GM18498 (cell line): Measurements from ENCODE around the gene CHCHD1.
"Not testable (repeated sequence)": the region's sequence is repeated elsewhere in the genome, so short reads cannot be mapped to it uniquely, and the experiment has no call there.

Experiments used
- ATAC-seq: cut with Tn5 transposase; IDR thresholded peaks from one replicate; pipeline ENCODE4 v1.9.1; 2021; ENCODE audit warnings: mild to moderate bottlenecking, moderate library complexity; ENCODE audit not compliant: unreplicated experiment

Gene CHCHD1

DNA sequence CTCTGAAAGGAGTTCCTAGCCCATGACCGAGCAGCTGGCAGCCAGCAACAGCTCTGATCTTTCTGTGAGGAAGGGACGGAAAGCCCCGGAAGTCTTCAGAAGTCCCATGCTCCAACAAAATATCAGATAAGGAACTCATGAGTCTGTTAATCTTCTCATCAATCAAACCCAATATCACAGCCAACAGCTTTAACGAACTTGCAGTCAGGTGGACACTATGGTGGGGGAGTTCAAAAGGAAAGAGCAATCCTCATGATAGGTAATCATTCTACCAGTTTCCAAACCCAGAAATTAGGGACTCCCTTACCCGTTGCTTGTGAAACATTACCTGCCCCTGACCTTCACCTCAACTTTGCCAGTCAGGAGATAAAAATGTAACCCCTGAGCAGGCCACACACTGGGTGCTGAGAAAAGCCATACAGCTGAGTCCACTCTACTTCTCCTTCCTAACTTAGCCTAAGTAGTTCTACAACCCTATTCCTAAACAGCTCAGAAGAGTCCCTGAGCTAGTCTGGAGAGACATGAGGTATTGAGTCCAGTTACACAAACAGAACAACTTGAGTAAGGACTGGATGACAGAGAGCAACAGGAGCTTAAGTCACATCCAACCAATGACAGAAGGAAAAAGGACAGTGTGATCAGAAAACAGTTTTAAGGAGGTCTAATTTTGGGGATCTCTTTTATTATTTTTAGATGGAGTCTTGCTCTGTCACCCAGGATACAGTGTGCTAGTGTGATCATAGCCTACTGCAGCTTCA is 27.4 kb downstream of the CHCHD1 start:
- ATAC-seq = no peak

DNA sequence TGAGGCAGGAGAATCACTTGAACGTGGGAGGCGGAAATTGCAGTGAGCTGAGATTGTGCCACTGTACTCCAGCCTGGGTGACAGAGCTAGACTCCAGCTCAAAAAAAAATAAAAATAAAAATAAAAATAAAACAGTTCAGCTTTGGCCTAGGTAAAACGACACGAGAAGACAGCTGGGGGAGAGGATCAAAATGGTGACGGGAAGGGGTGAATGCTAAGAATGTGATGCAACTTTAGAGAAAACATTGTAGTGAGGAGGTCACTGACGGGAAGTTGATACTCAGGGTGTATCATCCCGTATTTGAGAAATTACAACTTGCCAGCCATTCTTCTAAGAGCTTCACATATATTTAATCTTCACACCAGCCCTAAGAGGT is 28.5 kb downstream of the CHCHD1 start:
- ATAC-seq = no peak

DNA sequence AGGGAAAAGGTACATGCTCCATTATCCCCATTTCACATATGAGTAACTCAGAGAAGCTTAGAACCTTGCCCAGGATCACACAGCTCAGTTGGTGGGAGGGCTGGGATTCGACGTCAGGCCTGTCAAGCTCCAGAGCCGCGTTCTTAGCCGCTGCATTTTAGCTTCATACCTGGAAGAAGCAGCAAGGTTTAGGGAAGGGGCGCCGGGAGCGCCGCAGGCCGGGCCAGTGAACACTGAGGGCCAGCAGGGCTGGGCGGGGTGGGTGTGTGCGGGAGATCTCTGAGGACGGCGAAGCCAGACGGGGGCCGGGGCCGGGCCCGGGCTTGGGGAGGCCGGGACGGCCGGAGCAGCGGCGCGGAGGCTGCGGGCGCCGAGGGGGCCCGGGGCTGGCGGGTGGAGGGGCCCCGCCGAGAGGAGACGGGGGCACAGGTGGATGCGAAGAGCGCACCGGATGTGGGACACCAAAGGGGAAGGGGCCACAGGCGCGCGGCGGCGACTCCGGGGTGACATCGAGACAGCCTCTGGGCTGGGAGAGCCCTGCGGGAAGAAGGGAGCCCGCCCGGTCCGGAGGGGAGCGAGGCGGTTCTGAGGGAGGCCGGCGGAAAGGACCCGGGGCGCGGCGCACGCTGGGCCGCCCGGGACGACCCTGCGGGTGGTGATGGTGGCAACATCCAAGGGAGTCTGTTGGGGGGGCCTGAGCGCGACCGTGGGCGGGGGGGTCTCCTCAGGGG is 29.1 kb downstream of the CHCHD1 start:
- ATAC-seq = peak; percentile 30

DNA sequence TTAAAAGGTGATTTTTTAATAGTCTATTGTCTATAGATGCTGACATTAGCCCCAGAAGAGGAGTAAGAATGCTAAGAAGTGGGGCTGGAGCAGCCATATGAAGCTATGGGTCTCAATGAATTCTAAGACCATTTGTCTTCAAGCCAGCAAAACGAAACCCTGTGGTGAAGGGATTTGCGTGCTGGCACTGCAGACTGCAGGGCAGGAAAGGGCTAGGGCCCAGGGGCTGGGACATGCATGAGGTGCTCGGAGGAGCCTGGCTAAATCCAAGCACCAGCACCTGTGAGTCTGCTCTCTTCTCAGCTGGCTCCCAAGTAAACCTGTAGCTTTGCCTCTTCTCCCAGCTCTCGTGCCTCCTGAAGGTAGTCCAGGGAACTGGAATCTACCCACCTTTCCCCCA is 30.8 kb downstream of the CHCHD1 start:
- ATAC-seq = no peak

DNA sequence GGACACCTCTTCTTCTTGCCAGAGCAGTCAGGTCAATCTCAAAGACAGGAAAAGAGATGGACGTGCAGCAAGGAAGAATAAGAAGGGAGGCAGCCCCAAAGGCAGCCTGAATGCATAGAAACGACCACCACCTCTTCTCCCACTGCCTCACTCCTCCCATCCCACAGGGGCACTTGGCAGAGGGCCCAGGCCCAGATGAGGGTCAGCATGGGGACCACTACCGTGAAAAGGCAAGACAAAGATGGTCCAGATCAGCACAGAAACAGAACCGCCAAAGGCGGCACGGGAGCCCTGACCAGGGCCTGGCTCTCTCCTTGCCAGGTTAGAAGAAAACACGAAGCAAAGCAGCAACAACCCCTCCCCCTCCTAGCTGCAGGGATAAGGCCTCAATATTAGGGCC is 31.5 kb downstream of the CHCHD1 start:
- no peak for ATAC-seq

DNA sequence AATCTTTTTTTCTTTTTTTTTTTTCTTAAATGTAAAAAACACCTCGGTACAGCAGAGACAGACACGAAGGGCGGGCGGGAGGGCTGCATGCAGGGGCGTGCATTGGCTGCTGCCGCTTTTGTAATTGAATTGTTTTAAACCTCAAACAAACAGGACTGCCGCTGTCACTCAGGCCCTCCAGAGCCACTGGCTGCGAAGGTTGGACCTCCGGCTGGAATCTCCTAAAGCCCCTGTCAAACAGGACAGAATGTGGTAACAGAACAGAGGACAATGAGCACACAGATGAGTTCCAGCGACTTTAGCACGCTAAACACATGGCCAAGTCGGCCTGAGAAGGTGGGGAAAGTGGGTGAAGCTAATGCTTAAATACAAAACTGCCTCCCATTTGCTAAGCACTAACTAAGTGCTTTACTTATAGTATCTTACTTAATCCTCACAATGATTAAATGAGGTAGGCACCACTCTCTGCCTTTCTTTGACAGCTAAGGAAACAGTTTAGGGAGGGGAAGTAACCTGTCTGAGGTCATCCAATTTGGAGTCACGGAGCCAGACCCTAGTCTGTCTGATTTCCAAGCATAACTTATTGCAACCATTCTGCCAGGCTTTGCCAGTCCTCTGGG is 32.5 kb downstream of the CHCHD1 start:
- ATAC-seq = no peak

DNA sequence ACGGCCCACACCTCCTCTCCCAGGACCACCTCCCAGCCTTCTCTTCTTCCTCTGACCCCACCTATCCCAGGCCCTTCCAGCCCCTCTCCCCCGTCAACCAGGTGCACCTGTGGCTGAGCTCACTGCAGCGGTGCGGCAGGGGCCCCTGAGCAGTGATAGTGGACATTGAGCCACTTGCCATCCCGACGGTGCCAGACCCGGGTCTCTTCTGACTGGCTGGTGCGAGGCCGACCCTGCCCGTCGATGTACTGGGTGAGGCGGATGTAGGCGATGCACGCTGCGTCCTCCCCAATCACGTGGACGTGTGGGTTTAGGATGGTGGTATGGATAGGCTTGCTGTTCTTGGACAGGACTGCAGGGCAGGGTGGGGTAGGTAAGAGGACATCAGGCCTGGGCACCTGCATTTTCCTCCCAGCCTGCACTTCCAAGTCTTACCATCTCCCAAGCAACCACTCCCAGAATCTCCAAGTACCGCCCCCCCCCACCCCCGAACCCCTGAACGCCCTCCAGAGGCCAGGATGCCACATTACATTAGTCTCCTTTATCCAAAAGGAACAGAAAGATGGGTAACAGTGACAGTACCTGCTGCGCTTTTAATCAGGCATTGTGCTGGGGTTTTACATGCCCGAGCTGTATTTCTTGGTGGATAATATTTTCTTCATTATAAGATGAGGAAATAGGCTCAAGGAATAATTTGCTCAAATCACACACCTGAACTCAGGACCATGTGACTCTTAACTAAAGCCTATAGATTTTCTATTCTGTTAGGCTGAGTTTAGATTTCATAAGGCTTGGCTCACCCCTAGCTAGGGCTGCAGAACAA is 33.3 kb downstream of the CHCHD1 start:
- no peak for ATAC-seq

DNA sequence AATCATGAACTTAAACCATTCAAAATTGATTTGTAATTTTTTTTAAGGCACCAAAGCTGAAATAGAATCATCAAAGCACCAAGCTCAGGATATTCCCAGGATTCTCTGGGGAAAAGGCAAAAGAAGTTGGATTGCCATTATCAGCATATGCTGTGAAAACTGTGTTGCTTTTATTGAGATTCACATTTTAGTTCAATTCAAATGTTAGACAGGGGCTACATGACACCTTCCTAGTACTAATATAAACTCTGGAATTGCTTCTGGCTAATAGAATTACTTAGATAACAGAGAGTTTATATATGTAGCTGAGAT is 33.8 kb downstream of the CHCHD1 start:
- ATAC-seq = no peak

DNA sequence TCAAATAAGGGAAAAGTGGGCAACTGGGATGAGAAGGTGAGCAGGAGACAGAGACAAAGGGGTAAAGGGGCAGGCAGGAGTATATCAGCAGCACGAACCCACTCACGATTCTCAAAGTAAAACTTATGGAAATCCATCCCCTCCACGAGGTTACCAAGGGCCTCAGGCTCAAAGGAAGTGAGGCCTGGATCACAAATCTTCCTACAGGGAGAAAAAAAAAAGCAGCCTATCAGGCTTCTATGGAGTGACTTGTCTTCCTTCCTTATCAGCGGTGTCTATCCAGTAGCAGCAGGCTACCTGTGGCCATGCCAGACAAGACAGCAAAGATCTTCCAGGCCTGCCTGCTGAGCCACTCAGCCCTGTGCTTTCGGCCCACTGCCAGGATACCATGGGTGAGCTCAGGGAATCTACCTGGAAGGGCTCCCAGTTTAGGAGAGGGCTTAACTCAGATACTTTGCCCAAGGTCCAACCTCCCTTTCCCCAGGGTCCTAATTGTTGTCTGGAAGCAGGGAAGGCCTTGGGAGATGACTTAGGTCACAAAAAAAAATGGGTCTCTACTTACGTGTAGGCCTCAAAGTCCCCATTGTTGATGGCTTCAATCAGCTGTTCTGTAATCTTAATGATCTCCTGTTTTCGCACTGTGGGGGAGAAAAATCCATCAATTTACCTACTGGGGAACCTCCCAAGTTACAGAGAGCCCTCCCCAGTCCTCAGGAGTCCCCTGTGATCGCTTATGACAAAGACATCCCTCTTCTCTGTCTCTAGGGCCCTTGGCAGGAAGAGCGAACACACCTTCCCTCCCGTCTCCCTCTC is 35.3 kb downstream of the CHCHD1 start:
- no peak for ATAC-seq

DNA sequence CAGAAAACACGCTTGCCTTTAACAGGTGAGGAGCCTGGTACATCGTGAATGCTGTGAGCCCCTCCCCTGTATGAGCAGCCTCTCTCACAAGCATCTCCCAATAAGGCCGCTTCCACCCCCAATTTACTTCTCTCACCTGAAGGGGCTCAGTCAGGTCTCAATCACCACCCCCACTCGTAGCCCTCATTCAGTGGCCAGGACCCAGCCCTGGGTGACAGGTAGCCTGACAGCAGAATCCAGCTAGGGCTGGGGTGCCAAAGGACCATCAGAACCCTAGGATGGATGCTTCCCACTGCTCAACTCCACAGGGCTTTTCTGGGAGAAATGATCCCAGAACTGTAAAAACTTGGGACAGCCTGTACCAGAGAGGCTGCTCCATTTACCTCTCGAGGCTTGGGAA is 36.0 kb downstream of the CHCHD1 start:
- ATAC-seq = no peak

DNA sequence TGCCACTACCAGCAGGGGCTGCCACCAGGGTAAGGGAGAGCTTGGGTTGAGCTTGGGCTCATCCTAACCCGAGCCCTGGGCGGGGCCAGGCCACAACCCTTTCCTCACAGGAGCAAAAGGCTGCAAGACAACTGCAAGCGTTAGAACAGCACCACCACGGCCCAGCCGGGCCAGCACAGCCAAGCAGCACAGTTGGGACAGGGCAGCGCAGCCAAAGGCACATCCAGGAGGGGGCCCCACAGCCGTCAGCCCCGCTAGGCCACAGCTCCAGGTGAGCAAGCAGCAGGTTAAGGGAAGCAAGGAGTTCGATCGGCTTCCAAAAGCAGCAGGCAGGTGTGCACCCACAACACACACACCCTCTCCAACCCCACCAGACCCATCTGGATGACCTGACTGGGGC is 36.6 kb downstream of the CHCHD1 start:
- no peak for ATAC-seq

DNA sequence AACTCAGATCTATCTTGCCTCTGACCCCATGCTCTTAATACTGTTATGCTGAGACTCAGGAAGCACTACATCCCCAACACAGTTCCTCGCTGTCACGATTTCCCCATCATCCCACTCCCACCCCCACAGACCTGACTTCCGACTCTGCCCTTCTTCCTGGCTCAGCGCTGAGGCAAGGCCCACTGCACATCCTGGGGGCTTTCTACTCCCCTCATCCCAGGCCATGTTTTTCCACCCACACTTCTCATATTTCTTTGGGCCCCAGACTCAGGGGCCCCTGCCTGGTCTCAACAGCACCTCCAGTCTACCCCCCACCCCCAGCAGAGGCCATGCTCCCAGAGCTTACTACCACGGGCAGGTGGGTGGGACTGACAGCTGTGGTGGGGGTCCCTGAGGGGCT is 37.2 kb downstream of the CHCHD1 start:
- no peak for ATAC-seq

DNA sequence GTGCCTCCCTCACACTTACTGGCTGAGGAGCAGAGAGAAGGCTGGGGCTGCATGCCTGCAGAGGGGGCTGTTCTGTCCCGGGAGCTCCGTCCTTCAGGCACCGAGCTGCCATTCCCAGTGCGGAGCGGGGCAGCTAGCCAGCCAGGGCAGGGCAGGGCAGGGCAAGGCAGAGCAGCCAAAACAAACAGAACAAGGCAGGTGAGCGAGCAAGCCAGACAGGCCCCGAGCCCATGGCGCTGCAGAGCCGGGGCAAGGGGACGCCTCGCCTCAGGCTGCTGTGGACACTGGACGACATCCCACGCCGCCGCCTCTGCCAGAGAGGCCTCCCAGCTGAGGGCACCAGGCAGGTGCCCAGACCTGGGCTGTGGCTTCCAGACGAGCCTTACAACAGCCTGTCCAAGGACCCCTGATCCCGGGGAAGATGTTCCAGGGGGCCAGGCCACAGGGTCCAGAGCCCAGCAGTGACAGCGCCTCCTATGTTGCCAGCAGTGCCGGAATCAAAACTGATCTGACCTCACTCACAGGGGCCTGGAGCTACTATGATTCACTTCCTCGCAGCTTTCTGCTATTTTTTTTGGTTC is 37.8 kb downstream of the CHCHD1 start:
- ATAC-seq = no peak

DNA sequence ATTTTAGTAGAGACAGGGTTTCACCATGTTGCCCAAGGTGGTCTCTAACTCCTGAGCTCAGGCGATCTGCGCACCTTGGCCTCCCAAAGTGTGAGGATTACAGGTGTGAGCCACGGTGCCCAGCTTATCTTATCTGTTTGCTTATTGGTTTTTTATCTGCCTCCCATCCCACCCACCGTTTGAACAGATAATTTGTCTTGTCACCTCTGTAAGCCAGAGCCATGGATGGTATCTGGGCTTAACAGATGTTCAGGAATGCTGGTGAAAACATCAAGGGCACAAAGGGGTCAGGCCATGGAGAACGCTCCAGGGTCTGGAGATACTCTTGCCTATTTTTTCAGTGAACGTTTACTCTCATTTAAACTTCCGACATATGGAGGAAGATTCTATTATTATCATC is 41.5 kb downstream of the CHCHD1 start:
- no peak for ATAC-seq

DNA sequence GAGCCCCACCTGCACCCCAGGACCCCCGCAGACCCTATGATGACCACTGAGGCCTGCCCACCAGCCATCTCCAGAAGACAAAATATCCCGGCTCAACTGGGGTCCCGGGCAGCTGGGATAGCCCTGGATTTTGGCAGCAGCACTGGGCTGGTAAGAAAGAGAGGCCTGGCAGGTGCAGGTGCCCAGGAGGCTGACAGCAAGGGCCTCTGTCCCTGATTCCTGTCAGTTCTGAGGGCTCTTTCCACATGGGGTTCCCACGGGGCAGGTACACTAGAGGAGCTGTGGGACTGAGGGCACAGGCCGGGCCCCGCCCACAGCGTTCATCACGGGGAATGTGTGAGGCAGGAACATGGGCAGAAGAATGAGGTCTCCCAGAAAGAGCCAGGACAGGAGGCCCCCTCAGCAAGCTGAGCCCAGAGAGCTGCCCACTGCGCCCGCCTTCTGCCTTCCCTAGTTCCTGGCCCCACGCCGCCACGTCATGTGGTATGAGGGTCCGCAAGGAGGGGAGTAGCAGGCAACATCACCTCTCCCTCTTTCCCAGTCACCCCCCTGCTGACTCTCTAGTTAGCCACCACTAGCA is 42.4 kb downstream of the CHCHD1 start:
- no peak for ATAC-seq

DNA sequence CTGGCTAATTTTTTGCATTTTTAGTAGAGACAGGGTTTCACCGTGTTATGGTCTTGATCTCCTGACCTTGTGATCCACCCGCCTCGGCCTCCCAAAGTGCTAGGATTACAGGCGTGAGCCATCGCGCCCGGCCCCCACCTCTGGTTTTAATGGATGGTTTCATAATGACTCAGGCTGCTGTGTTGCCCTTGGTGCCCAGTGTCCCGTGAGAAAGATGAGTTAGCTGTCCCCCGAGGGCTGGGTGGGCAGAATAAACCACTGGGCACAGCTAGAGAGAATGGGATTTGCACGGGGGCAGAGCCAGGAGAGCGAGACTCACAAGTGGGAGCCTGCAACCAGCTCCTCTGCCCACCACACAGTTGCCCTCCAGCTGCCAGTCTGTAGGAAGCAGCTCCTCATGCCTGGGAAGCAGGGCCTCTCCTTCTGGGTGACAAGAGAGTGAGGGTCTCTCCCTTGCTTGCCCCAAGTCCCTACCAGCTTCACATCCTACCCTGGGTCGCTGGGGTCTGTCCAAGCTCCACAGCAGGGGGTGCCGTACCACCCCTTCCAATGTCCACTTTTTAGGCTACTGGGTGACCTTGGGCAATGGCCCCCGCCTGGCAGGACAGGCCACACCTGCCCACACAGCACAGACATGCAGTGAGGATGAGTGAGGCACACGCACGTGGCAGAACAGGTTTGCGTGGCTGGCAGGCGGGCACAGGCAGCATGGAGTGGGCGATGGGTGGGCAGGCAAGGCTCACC is 45.7 kb downstream of the CHCHD1 start:
- ATAC-seq = no peak

DNA sequence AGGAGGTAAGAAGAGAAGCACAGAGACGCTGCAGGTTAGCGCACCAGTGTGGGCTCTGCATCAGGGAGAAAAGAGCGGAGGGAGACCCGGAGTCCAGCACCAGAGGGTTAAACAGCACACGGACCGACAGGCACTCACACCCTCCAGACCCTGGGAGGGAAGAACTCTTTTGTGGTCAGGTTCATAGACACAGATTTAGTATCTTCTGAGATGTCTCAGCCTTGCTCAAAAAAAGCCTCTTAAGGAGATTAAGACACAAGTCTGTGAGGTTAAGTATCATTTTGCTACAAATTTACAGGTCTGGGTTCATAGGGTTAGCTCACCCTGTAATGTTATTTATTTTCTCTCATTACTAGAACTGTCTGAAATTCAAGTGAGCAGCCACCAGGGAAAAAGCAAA is 46.3 kb downstream of the CHCHD1 start:
- no peak for ATAC-seq

DNA sequence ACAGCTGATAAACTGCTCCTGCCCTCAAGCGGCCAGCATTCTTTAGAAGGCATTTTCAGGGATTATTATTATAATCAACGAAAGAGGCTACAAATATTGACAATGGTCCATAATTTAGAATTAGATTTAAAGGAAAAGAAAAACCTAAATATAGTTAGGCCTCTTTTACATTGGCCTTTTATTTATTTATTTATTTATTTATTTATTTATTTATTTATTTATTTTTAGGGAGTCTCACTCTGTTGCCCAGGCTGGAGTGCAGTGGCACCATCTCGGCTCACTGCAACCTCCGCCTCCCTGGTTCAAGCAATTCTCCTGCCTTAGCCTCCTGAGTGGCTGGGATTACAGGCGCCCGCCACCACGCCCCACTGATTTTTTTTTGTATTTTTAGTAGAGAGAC is 47.2 kb downstream of the CHCHD1 start:
- not testable (repeated sequence) for ATAC-seq
